ENCODE data around the gene ARL15.

DNA sequence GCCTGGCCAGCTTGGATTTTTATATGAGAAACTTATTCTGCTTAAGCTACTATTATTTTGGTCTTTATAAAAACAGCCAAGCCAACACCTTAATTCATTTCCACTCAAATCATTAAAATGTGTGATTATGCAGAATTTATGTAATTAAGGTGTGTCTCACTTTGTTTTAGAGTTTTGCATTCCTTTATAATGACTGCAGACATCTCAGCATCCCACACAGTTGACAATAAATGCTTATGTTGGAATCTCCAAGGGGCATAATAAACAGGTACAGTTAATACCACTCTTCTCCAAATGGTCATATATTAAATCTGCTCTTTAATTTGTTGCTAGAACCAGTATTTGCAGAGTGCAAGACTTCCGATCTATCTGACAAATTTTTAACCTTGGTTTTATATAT is 34.3 kb downstream of the ARL15 start:
- TF ChIP-seq GATA3 (IDR thresholded peaks at IDR 0.05; ENCODE audit: low read depth, low read length), result no peak
- no peak for TF ChIP-seq GATA2 (IDR thresholded peaks at IDR 0.05; ENCODE audit: low read depth, low read length)

Measured in SH-SY5Y (cell line).